BE2C (cell line): ENCODE measurements around the gene GPI.

Experiments
- DNase-seq: peaks from one replicate; pipeline ENCODE4 v3.0.0-alpha.2; 2020
- H3K27me3 ChIP-seq: fragments of 250-450 bp; sonication (Bioruptor Pico); 2 replicates; pipeline ENCODE4 v1.5.1; 2020; ENCODE audit warnings: mild to moderate bottlenecking
- H3K36me3 ChIP-seq: fragments of 250-450 bp; sonication (Bioruptor Pico); 2 replicates; pipeline ENCODE4 v1.5.1; 2020; ENCODE audit warnings: mild to moderate bottlenecking
- H3K4me1 ChIP-seq: fragments of 250-450 bp; sonication (Bioruptor Pico); 2 replicates; pipeline ENCODE4 v1.5.1; 2020
- H3K4me3 ChIP-seq: 2 replicates; pipeline ENCODE4 v1.5.1; 2011; ENCODE audit warnings: low read depth, low read length
- H3K9me3 ChIP-seq: fragments of 250-450 bp; sonication (Bioruptor Pico); 2 replicates; pipeline ENCODE4 v1.5.1; 2020
- CTCF ChIP-seq: IDR thresholded peaks from 2 replicates; pipeline ENCODE4 v1.5.1; 2012; ENCODE audit warnings: mild to moderate bottlenecking, low read depth, low read length

Gene GPI

GRCh38 chr19:34357431-34357830, 7.6 kb upstream of the GPI start:
- H3K4me1 ChIP-seq, result peaks cover 13% of the 10 kb centered on the region

GRCh38 chr19:34359140-34359953, 5.6 kb upstream of the GPI start:
- no peaks in the 10 kb centered on the region for H3K9me3 ChIP-seq
- peak; percentile 71 for TF ChIP-seq CTCF
- no peaks in the 10 kb centered on the region for H3K27me3 ChIP-seq
- peak; percentile 99 for DNase-seq
- H3K4me3 ChIP-seq, result peak overlapping the region; percentile 55
- H3K36me3 ChIP-seq, result no peaks in the 10 kb centered on the region
- H3K4me1 ChIP-seq, result peaks cover 13% of the 10 kb centered on the region

More at GRCh38 chr19:34357431-34357830, 7.6 kb upstream of the GPI start:
- DNase-seq, result no peak
- H3K36me3 ChIP-seq, result no peaks in the 10 kb centered on the region; the same call in 1 of the 2 replicates
- H3K4me3 ChIP-seq, result no peak overlapping the region
- no peaks in the 10 kb centered on the region for H3K9me3 ChIP-seq
- no peaks in the 10 kb centered on the region for H3K27me3 ChIP-seq
- TF ChIP-seq CTCF, result no peak

- Histone ChIP-seq H3K27me3 (no peaks in the 10 kb centered on the region), H3K4me1 (peaks cover 13% of the 10 kb centered on the region), H3K9me3 (no peaks in the 10 kb centered on the region), H3K4me3 (peak overlapping the region; percentile 55), H3K36me3 (no peaks in the 10 kb centered on the region)
- no peak for DNase-seq
- no peak for TF ChIP-seq CTCF
These were observed 5.1 kb upstream of the GPI start for GRCh38 chr19:34359954-34360315.

- Histone ChIP-seq H3K4me1 (peaks cover 13% of the 10 kb centered on the region), H3K4me3 (no peak overlapping the region)
- DNase-seq, result no peak
These were observed 4.6 kb upstream of the GPI start for GRCh38 chr19:34360354-34360909.

GRCh38 chr19:34362679-34363069, 2.3 kb upstream of the GPI start:
- TF ChIP-seq CTCF, result no peak

More at GRCh38 chr19:34360354-34360909, 4.6 kb upstream of the GPI start:
- H3K36me3 ChIP-seq, result no peaks in the 10 kb centered on the region; the same call in 1 of the 2 replicates
- H3K9me3 ChIP-seq, result no peaks in the 10 kb centered on the region
- H3K27me3 ChIP-seq, result no peaks in the 10 kb centered on the region
- TF ChIP-seq CTCF, result no peak

GRCh38 chr19:34363094-34363493, 1.9 kb upstream of the GPI start:
- no peak for TF ChIP-seq CTCF
- DNase-seq, result no peak
- H3K36me3 ChIP-seq, result peaks cover 21% of the 10 kb centered on the region

More at GRCh38 chr19:34362679-34363069, 2.3 kb upstream of the GPI start:
- Histone ChIP-seq H3K4me1 (peaks cover 20% of the 10 kb centered on the region), H3K4me3 (no peak overlapping the region), H3K27me3 (no peaks in the 10 kb centered on the region), H3K9me3 (no peaks in the 10 kb centered on the region), H3K36me3 (peaks cover 17% of the 10 kb centered on the region)
- no peak for DNase-seq

More at GRCh38 chr19:34363094-34363493, 1.9 kb upstream of the GPI start:
- Histone ChIP-seq H3K4me1 (peaks cover 20% of the 10 kb centered on the region), H3K4me3 (no peak overlapping the region), H3K9me3 (no peaks in the 10 kb centered on the region), H3K27me3 (no peaks in the 10 kb centered on the region)
